ENCODE results near the gene MSH2. TPM values are rescaled to one million over a fixed set of nuclear protein-coding genes. Genes with fewer than 3 reads are reported as not detected.
A peak's percentile ranks its signal among the peaks of the same experiment; 100 is the strongest.
"Not testable (repeated sequence)": the region's sequence is repeated elsewhere in the genome, so short reads cannot be mapped to it uniquely, and the experiment has no call there.

MSH2 gene
- total and polyA plus RNA-seq, 8 donors, result 3.1 to 31.5 (median 7.2) TPM

- no peak overlapping the region for H3K4me3 ChIP-seq
- intact Hi-C loops (cut with DNase I; ENCODE audit: low total_unique reads), result no loop called here
- TF ChIP-seq POLR2A (IDR thresholded peaks at IDR 0.05) (no peak), CTCF (IDR thresholded peaks at IDR 0.05) (no peak), POLR2AphosphoS5 (IDR thresholded peaks at IDR 0.05) (no peak), EP300 (IDR thresholded peaks at IDR 0.05) (no peak)
- no peak overlapping the region for H3K27ac ChIP-seq
- H3K36me3 ChIP-seq, result peaks cover 14 to 62% (median 47%) of the 10 kb centered on the region in 4 donors
- H3K9me3 ChIP-seq, result no peaks in the 10 kb centered on the region
- H3K4me1 ChIP-seq, result no peaks in the 10 kb centered on the region
- H3K27me3 ChIP-seq, result no peaks in the 10 kb centered on the region
- no peak for DNase-seq
- WGBS, 5 donors, result 82 to 88% (median 86%) methylated on average over 4 of the region's 4 CpGs
Measured at GRCh38 chr2:47426786-47427185, 23.8 kb downstream of the MSH2 start.

- H3K9me3 ChIP-seq, result no peaks in the 10 kb centered on the region
- intact Hi-C loops (cut with DNase I; ENCODE audit: low total_unique reads), result no loop called here
- H3K27me3 ChIP-seq, result no peaks in the 10 kb centered on the region
- no peak for TF ChIP-seq POLR2AphosphoS5 (IDR thresholded peaks at IDR 0.05)
- no peak for TF ChIP-seq EP300 (IDR thresholded peaks at IDR 0.05)
- no peak for TF ChIP-seq CTCF (IDR thresholded peaks at IDR 0.05)
- TF ChIP-seq POLR2A (IDR thresholded peaks at IDR 0.05), result no peak
- no peaks in the 10 kb centered on the region for H3K4me1 ChIP-seq
- WGBS, 5 donors, result 90 to 95% (median 94%) methylated on average over 6 of the region's 6 CpGs
- no peak overlapping the region for H3K27ac ChIP-seq
- H3K36me3 ChIP-seq, result peaks cover 6 to 42% (median 29%) of the 10 kb centered on the region in 4 donors
- H3K4me3 ChIP-seq, result no peak overlapping the region
- DNase-seq, result no peak
Measured at GRCh38 chr2:47429795-47430194, 26.8 kb downstream of the MSH2 start.

GRCh38 chr2:47433006-47433405 is 30.1 kb downstream of the MSH2 start:
- H3K9me3 ChIP-seq; H3K27me3 ChIP-seq; DNase-seq; intact Hi-C loops (cut with DNase I; ENCODE audit: low total_unique reads); H3K27ac ChIP-seq; H3K4me1 ChIP-seq; H3K4me3 ChIP-seq: not testable (repeated sequence)
- H3K36me3 ChIP-seq, result peaks cover 6 to 30% (median 27%) of the 10 kb centered on the region in 4 donors
- WGBS, 5 donors, result 92 to 96% (median 95%) methylated on average over 5 to 28 of the region's 32 CpGs; no CpG with 5 or more reads in 2 of the 5 donors

GRCh38 chr2:47433445-47433844 is 30.5 kb downstream of the MSH2 start:
- DNase-seq; H3K4me1 ChIP-seq; H3K4me3 ChIP-seq; intact Hi-C loops (cut with DNase I; ENCODE audit: low total_unique reads); H3K27ac ChIP-seq; H3K9me3 ChIP-seq; H3K27me3 ChIP-seq: not testable (repeated sequence)
- H3K36me3 ChIP-seq, result peaks cover 6 to 30% (median 27%) of the 10 kb centered on the region in 4 donors
- 94 to 100% (median 98%) methylated on average over 8 to 23 of the region's 31 CpGs; no CpG with 5 or more reads in 2 of the 5 donors for WGBS, 5 donors

- H3K4me1 ChIP-seq, result no peaks in the 10 kb centered on the region
- peak in 2 of 7 experiments; percentile 27 to 36 for TF ChIP-seq CTCF (IDR thresholded peaks at IDR 0.05)
- no peak for TF ChIP-seq POLR2AphosphoS5 (IDR thresholded peaks at IDR 0.05)
- TF ChIP-seq EP300 (IDR thresholded peaks at IDR 0.05), result no peak
- no peak for TF ChIP-seq POLR2A (IDR thresholded peaks at IDR 0.05)
- H3K27ac ChIP-seq, result no peak overlapping the region
- H3K36me3 ChIP-seq, result peaks cover 0 to 4% (median 0%) of the 10 kb centered on the region in 4 donors
- H3K9me3 ChIP-seq, result no peaks in the 10 kb centered on the region
- intact Hi-C loops (cut with DNase I; ENCODE audit: low total_unique reads), result no loop called here
- 50 to 65% (median 52%) methylated on average over 4 of the region's 4 CpGs for WGBS, 5 donors
- peak in 1 of 2 donors; percentile 53 for DNase-seq
- H3K4me3 ChIP-seq, result no peak overlapping the region
- no peaks in the 10 kb centered on the region for H3K27me3 ChIP-seq
Measured at GRCh38 chr2:47437287-47437686, 34.3 kb downstream of the MSH2 start.
